Measurements from ENCODE around the gene PAX7. TPM values are rescaled to one million over a fixed set of nuclear protein-coding genes. Genes with fewer than 3 reads are reported as not detected.

The PAX7 gene
- total and polyA plus RNA-seq, 2 donors (not counting 3 experiments of a cell fraction or from before 2014, with no cell fraction given), result not detected

DNA sequence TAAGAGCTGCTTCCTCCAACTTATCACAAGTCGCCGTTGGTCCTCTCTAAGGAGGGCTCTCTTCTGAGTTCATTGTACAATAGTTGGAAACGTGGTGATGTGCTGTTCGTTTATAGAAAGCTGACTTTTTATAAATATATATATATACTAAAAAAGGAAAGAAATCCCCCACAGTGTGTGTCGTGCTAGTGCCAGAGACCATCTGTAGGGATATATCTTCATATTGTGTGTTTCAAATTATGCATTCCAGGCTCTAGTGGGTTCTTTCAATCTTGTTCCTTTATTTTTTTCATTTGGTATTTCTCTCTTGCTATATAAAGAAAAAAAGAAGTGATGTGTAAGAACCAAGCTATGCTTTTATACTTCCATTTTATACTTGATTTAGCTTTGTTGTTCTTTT lies 117.0 kb downstream of the PAX7 start:
- TF ChIP-seq MYC (IDR thresholded peaks at IDR 0.05; ENCODE audit: low read depth, low read length) (no peak), EZH2 (IDR thresholded peaks at IDR 0.05; ENCODE audit: borderline replicate concordance, low read depth, low read length, severe bottlenecking) (no peak), JUN (IDR thresholded peaks at IDR 0.05; ENCODE audit: borderline replicate concordance, insufficient read depth, insufficient read length, low read depth) (no peak)
- TF ChIP-seq, protein P1, sequence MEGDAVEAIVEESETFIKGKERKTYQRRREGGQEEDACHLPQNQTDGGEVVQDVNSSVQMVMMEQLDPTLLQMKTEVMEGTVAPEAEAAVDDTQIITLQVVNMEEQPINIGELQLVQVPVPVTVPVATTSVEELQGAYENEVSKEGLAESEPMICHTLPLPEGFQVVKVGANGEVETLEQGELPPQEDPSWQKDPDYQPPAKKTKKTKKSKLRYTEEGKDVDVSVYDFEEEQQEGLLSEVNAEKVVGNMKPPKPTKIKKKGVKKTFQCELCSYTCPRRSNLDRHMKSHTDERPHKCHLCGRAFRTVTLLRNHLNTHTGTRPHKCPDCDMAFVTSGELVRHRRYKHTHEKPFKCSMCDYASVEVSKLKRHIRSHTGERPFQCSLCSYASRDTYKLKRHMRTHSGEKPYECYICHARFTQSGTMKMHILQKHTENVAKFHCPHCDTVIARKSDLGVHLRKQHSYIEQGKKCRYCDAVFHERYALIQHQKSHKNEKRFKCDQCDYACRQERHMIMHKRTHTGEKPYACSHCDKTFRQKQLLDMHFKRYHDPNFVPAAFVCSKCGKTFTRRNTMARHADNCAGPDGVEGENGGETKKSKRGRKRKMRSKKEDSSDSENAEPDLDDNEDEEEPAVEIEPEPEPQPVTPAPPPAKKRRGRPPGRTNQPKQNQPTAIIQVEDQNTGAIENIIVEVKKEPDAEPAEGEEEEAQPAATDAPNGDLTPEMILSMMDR (IDR thresholded peaks at IDR 0.05; ENCODE audit: extremely low read depth in 1 of 2, insufficient read depth in 1 of 2, low read depth in 1 of 2, low read length in 2 of 2), result no peak
- TF ChIP-seq, protein P2, sequence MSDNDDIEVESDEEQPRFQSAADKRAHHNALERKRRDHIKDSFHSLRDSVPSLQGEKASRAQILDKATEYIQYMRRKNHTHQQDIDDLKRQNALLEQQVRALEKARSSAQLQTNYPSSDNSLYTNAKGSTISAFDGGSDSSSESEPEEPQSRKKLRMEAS (IDR thresholded peaks at IDR 0.05; ENCODE audit: insufficient read depth, insufficient read length), result no peak
- intact Hi-C loops (cut with micrococcal nuclease), result no loop called here
- FAIRE-seq (no peak), DNase-seq (ENCODE audit: low read depth, low spot score) (no peak)
- H3K4me3 ChIP-seq (replicated peaks in 1 of 3; ENCODE audit: insufficient read depth in 1 of 3, low read depth in 1 of 3, low read length in 3 of 3), result no peak overlapping the region
- no peaks in the 10 kb centered on the region for H3K9me3 ChIP-seq (replicated peaks; ENCODE audit: control insufficient read depth, insufficient read depth, low read length)
- no peak overlapping the region for H2AFZ ChIP-seq (ENCODE audit: low read depth, low read length)
- no peaks in the 10 kb centered on the region for H3K79me2 ChIP-seq (ENCODE audit: control insufficient read depth, insufficient read depth, low read length)
- ChIA-PET CTCF (no interaction called here), POLR2A (no interaction called here)
- H3K9me1 ChIP-seq (replicated peaks; ENCODE audit: control insufficient read depth, extremely low read depth, insufficient read depth, low read length), result no peaks in the 10 kb centered on the region
- H4K20me1 ChIP-seq (replicated peaks; ENCODE audit: control insufficient read depth, extremely low read depth, insufficient read depth, low read length), result no peaks in the 10 kb centered on the region
- H3K4me1 ChIP-seq (ENCODE audit: control insufficient read depth, extremely low read depth, insufficient read depth, low read length), result no peaks in the 10 kb centered on the region
- dilution Hi-C loops (cut with MboI; ENCODE audit: extremely low pct_ligation_motif_present, low sequenced_read_pairs), result no loop called here
- no peaks in the 10 kb centered on the region for H3K36me3 ChIP-seq (ENCODE audit: control insufficient read depth in 2 of 2, extremely low read depth in 1 of 2, insufficient read depth in 2 of 2, low read length in 2 of 2)
- no peaks in the 10 kb centered on the region for H3K27me3 ChIP-seq (ENCODE audit: control insufficient read depth in 2 of 2, insufficient read depth in 2 of 2, low read length in 2 of 2)
- no peak overlapping the region for H3K9ac ChIP-seq (replicated peaks; ENCODE audit: extremely low read depth, insufficient read depth, low read length)
- H3K27ac ChIP-seq (ENCODE audit: insufficient read depth, low read depth, low read length), result no peak overlapping the region
- no TSS peak for BruUV-seq (replicated peaks)
- no peak overlapping the region for H3K4me2 ChIP-seq (ENCODE audit: insufficient read depth, low read length)

DNA sequence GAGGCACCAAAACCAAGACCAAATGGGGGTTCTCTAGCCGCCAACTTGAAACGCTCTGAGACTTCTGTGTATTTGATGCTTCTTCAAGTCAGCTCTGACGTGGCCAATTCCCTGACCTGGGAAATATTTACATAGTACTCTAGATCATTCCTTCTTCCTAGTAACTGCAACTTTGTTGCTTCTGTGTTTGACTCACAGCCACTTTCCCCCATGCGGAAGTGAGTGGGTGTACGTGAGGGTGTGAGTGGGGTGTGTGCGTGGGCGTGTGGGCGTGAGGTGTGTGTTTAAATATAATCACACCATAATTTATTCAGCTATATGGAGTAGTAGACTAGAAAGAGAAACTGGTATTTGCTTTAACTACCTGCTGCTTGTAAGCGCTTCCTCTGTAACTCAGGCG lies 117.8 kb downstream of the PAX7 start:
- no peaks in the 10 kb centered on the region for H3K4me1 ChIP-seq (ENCODE audit: control insufficient read depth, extremely low read depth, insufficient read depth, low read length)
- ChIA-PET POLR2A (interaction anchor here (0.6 kb wide), 1 partner anchor 596 kb away, joined by 4 read pairs; no protein-coding TSS in a partner anchor), CTCF (no interaction called here)
- H3K4me3 ChIP-seq (replicated peaks in 1 of 3; ENCODE audit: insufficient read depth in 1 of 3, low read depth in 1 of 3, low read length in 3 of 3), result no peak overlapping the region
- H3K9ac ChIP-seq (replicated peaks; ENCODE audit: extremely low read depth, insufficient read depth, low read length), result no peak overlapping the region
- TF ChIP-seq GATA2 (IDR thresholded peaks at IDR 0.05; ENCODE audit: insufficient read depth, insufficient read length, low read depth, low read length) (no peak), MYC (IDR thresholded peaks at IDR 0.05; ENCODE audit: low read depth, low read length) (no peak), JUN (IDR thresholded peaks at IDR 0.05; ENCODE audit: borderline replicate concordance, insufficient read depth, insufficient read length, low read depth) (no peak), POLR2A (IDR thresholded peaks at IDR 0.05; ENCODE audit: low read depth, low read length) (no peak), POLR2AphosphoS5 (IDR thresholded peaks at IDR 0.05; ENCODE audit: insufficient read depth, low read depth, low read length) (no peak), EZH2 (IDR thresholded peaks at IDR 0.05; ENCODE audit: borderline replicate concordance, low read depth, low read length, severe bottlenecking) (no peak), FOS (IDR thresholded peaks at IDR 0.05; ENCODE audit: borderline replicate concordance, insufficient read depth, low read length) (no peak)
- TF ChIP-seq, protein P1 (IDR thresholded peaks at IDR 0.05; ENCODE audit: extremely low read depth in 1 of 2, insufficient read depth in 1 of 2, low read depth in 1 of 2, low read length in 2 of 2), result no peak
- TF ChIP-seq, protein P2 (IDR thresholded peaks at IDR 0.05; ENCODE audit: insufficient read depth, insufficient read length), result no peak
- intact Hi-C loops (cut with micrococcal nuclease) (no loop called here), dilution Hi-C loops (cut with MboI; ENCODE audit: extremely low pct_ligation_motif_present, low sequenced_read_pairs) (no loop called here)
- no peak for DNase-seq (ENCODE audit: low read depth, low spot score)
- FAIRE-seq, result no peak
- H2AFZ ChIP-seq (ENCODE audit: low read depth, low read length), result no peak overlapping the region
- H3K36me3 ChIP-seq (ENCODE audit: control insufficient read depth in 2 of 2, extremely low read depth in 1 of 2, insufficient read depth in 2 of 2, low read length in 2 of 2), result no peaks in the 10 kb centered on the region
- no TSS peak for BruUV-seq (replicated peaks)
- H3K79me2 ChIP-seq (ENCODE audit: control insufficient read depth, insufficient read depth, low read length), result no peaks in the 10 kb centered on the region
- H3K9me3 ChIP-seq (replicated peaks; ENCODE audit: control insufficient read depth, insufficient read depth, low read length), result no peaks in the 10 kb centered on the region
- H3K27me3 ChIP-seq (ENCODE audit: control insufficient read depth in 2 of 2, insufficient read depth in 2 of 2, low read length in 2 of 2), result no peaks in the 10 kb centered on the region
- H3K27ac ChIP-seq (ENCODE audit: insufficient read depth, low read depth, low read length), result no peak overlapping the region
- no peaks in the 10 kb centered on the region for H3K9me1 ChIP-seq (replicated peaks; ENCODE audit: control insufficient read depth, extremely low read depth, insufficient read depth, low read length)
- H3K4me2 ChIP-seq (ENCODE audit: insufficient read depth, low read length), result no peak overlapping the region
- no peaks in the 10 kb centered on the region for H4K20me1 ChIP-seq (replicated peaks; ENCODE audit: control insufficient read depth, extremely low read depth, insufficient read depth, low read length)
